ENCODE measurements around the gene MAEA.

DNA sequence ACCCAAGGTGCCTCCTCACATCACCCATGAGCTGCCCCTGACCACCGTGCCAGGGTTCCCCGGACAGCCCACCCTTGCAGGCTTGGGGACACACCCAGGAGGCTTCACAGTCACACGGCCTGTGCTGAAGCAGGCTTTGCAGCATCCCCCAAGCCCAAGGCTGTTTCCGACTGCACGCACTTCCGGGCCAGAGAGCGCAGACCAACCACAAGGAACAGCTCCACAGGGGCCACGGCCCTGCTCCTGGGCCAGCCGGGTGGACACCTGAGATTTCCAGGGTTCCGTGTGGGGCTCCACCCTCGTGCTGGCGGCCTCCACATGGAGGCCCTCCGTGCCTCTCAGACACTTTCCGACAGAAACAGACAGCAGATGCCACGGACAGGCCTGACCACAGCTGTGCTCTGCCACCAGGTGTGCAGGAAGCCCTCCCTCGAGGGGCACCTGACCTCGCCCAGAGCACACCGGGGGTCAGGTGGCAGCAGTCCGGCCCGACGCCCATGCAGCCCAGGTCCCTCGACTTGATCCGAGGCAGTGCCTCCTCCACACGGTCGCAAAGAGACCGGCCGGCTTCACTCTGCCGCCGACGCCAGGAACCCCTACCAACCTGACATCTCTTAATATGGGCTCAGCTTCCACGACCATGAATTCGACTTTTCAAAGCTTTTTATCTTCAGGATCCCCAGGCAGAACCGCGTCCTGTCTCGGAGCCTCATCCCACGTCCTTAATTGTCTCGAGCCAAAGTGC is 48.8 kb upstream of the MAEA start:
- TF ChIP-seq CTCF (IDR thresholded peaks at IDR 0.05; ENCODE audit: low read length) (no peak), EZH2 (IDR thresholded peaks at IDR 0.05; ENCODE audit: borderline replicate concordance, low read length) (no peak)

Data from OCI-LY1 (cell line).